ENCODE measurements around the gene SEMA3C.

SEMA3C gene

GRCh38 chr7:80818181-80818580, 100.7 kb downstream of the SEMA3C start:
- no peak for DNase-seq

DNA sequence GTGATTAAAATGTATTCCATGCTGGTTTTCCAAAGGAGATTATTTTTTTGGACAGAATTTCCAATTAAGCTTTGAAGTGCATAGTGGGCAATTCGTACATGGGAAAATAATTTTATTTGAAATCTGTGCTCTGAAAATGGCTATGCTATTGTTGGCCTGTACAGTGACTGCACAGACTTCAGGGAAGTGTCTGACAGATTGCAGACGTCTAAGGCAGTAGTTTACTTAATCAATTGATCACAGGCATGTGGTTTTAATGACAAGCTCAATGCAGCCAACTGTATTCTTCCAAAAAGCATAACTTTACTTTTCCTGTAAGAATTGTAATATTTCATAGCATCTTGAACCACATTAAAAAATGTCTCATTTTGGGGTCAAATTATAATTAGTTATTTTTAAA, 102.0 kb downstream of the SEMA3C start:
- DNase-seq, result no peak

GRCh38 chr7:80815733-80816132, 103.1 kb downstream of the SEMA3C start:
- no peak for DNase-seq

DNA sequence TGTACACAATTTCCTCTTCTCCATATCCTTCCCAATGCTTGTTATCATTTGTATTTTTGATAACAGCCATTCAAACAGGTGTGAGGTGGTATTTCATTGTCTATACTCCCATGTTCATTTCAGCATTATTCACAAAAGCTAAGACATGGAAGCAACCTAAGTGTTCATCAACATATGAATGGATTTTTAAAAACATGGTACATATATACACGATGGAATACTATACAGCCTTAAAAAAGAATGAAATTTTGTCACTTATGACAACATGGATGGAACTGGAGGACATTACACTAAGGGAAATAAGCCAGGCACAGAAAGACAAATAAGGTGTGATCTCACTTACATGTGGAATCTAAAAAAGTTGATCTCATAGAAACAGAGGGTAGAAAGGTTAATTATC, 109.3 kb downstream of the SEMA3C start:
- DNase-seq, result no peak

GRCh38 chr7:80807166-80807900, 111.5 kb downstream of the SEMA3C start:
- DNase-seq, result no peak

DNA sequence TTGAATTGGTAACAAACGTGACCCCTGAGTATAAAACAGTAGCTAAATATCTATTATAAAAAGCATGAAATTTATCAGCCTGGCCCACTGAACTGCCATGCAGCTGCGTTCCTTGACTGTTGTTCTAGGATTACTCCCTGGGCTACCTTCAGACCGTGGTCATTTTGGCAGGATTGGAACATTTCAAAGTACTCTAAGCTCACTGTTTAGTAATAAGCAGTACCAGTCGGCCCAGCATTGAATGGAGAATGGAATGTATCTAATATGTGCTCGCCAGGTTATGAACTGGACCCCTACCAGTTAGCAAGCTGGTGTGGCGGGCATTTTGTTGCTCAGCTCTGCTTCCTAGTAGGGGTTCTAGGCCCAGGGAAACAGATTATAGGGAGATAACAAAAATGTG, 112.2 kb downstream of the SEMA3C start:
- DNase-seq, result no peak

DNA sequence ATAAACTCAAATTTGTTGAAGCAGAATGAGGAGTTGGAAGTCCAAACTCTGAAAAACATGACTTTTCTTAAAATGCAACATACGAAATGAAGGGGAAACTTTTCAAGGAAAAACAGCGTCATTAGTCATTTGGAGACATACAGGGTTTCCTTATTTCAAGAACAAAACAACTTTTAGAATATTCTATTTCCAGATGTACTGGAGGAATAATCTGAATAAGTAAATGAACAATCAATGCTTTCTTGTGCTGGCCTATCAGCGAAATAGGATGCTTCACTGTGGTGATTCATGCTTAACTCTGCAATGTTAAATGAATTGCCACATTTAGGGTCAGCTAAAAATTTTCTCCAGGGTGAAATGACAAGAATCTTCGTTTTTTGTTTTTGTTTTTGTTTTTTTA, 114.3 kb downstream of the SEMA3C start:
- no peak for DNase-seq

DNA sequence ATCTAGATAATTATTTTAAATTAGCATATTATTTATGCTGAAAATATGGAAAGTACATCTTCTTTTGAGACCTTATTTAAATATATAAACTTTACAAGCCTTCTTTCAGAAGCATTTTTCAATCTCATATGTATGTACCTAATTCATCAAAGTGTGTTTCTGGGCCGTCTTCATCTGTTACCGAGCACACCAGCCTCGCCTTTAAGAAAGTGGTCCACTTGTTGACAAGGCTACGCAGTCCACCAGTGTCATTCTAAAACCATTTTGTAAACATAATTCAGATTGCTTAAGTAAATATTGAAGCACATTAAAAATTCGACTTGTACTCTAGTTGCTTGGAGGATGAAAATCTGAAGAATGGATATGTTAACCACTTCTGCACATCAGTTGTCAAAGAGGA, 116.3 kb downstream of the SEMA3C start:
- DNase-seq, result no peak

DNA sequence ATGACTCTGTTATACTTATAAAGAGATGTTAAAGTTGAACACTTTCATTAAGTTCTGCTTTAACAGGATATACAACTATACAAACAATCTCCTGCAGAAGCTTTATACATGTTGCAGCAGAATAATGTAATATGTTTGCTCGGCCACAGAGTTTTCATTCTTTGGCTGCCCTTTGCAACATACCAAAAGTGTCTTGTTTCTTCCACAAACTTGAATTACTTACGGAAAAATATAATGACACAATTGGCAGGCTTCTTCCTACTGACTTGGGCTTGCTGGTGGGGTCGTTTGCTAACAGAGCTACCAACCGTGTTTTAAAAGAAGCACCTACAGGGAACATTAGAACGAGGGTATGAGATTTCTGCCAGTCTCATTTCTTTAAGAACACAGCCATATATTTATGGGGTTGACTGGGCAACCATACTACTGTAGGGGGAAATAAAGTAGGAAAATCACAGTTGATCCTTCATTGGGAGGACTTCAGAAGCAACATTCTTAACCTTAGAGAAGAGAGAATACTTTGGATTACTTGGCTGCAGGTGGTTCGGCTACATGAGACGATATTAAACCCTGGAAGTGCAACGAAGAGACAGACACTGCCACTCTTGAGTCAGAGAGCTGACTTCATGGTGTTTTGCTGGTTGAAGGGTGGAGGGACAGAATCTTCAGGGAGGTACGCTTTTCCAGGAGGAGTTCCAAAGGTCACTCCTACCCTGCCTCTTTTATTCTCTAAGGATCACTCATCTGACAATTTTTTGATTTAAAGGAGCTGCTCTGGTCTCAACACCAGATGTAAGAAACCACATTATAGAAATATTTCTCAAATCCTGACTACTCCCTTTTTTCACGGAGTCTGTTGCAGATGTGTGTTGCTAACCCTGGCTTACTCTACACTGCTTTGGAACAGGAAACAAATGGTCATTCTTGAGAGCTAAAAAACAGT, 123.9 kb downstream of the SEMA3C start:
- DNase-seq, result no peak

GRCh38 chr7:80791509-80791929, 127.3 kb downstream of the SEMA3C start:
- no peak for DNase-seq

DNA sequence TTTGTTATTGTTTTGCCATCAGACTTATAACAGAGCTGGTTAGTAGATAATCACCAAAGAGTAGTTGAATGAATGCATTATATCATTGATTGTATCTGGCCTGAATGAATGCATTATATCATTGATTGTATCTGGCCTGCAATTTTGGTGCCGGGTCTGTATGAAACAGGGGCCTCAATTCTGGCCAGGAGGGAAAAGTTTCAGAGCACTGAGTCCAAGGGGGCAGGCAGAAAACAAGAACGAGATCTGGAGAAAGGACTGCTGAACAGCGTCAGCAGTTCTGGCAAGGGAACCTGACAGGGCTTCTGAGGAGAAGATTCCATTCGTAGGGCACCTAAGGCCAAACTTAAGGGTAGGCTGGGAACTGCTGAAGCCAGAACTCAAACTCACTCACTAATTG, 128.0 kb downstream of the SEMA3C start:
- no peak for DNase-seq

DNA sequence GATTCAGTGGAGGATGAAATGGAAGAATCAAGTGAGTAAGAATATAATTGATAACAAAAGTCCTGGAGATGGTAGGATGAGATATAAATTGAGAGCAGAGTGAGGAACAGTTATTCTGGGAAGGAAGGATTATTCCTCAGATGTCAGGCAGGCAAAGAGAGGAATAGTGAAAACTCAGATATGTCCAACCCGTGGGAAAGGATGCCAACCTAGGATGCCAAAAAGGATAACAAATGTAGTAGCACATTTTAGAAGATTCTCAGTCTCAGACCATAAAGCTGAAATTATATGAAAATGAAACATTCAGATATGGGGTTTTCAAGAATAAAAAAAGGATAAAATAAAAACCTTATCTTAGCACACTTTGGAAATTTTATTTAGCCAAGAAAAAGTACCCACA, 131.1 kb downstream of the SEMA3C start:
- no peak for DNase-seq

GRCh38 chr7:80785961-80786536, 132.8 kb downstream of the SEMA3C start:
- DNase-seq, result no peak

DNA sequence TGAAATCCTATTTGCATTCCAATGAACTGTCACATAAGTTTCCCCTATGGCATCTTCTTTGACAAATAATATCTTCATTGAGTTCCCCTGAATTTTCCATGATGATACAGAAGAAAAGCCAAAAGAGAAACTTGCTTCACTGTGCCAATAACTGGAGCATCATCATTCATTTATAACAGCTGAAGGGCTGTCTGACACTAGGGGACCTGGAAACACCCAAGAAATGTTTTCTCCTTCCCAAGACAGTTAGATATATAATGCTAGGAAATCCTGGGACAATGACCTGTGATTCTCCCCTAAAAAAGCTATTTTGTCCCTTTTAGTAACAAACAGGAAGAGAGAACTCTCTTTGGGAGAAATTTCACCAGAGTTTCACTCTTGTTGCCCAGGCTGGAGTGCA, 133.6 kb downstream of the SEMA3C start:
- DNase-seq, result no peak

DNA sequence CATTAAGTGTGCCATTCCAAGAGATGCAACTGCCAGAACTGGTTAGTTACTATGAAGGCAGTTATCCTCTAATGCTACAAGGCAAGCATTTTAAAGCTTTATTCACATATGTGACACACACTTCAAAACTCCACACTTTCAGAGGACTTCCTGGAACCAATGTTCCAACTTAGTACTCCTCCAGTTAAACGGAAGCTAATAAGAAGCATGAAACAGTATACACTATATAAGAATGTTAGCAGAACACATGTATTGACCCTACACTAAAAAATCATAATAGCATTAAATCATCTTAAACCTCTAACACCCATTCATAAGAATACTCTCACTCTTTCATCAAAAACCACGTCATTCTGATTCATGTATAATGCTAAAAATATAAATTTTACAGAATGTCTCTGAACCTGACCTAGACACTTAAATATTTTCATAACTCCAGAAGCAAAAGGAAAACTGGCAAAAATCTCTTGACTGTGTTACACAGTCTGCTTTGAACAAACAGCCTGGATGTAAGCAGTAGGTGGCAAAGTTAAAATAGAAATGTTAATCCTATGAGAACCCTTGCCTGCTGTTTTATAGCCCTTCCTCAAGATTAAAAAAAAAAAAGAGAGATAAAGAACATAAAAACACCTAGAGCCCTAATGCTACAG, 135.0 kb downstream of the SEMA3C start:
- DNase-seq, result no peak

DNA sequence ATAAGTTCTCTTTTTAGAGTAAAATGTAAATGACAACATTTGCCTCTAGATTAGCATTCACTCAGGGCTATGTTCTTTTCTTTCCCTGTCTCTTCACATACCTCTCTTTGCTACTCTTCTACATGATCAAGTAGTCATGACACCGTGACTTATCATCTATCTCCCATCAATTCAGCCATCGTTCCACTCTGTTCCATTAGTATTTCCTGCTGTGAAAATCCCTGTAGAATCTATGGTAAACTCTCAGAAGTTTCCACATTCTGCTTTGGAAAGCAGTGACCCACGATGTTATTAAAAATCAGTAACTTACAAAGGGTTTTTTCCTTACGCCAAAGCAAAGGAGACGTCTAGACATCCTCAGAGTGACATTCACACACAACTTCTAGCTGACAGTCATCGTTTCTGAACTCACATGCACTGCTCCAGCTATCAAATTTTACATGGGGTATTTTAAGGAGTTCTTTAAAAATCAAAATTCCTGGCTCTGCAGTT, 135.6 kb downstream of the SEMA3C start:
- DNase-seq, result no peak

DNA sequence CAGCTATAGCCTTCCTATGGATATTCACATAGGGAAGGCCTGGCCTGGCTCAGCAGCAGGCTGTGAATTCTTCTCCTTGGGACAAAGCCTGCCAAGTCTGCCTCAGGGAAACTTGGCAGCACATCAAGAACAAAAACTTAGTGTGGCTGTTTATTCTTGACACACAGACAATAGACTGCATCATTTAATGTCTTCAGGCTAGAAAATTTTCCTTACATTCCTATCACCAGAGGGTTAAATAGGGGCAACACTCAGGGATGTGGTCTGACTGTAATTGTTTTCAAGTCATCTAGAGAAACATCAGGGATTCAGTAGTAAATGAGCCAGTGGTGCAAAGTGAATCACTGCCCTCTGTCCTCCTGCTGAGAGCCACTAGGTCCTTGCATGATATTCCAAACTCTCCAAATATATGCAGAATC, 137.3 kb downstream of the SEMA3C start:
- no peak for DNase-seq

DNA sequence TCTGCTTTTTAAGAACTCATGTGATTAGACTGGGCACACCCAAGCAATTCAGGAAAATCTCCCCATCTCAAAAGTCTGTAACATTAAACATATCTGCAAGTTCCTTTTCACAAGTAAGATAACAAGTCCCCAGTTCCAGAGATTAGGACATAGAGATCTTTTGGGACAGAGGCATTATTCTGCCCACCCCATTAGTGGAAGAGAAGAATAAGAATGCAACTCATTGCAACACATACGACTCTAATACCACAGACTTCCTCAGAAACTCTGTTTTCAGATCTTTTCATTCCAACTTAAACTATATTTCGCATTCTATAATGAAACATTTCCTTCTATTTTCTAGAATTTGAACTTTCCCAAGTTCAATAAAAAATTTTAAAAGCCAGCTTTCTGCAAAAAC, 137.7 kb downstream of the SEMA3C start:
- no peak for DNase-seq

GRCh38 chr7:80779456-80779855, 139.4 kb downstream of the SEMA3C start:
- DNase-seq, result no peak

DNA sequence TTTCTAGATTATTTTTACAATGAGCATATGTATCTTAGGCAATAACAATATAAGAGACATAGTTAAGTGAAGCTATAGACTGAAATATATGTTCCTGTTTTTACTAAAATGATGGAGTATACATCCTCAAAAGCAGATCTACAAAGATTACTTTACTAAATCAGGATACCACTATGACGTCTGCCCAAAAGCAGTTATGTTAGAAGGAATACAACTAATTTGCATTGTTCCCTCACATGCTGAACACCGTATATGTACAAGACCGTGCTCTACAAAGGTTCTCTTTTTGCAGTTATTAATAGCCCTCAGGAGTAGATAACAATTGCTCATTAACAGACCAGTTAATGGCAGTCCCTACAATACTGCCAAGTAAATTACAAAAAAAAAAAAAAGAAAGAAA, 143.0 kb downstream of the SEMA3C start:
- DNase-seq, result no peak

GRCh38 chr7:80775482-80775881, 143.4 kb downstream of the SEMA3C start:
- no peak for DNase-seq

GRCh38 chr7:80774843-80775242, 144.0 kb downstream of the SEMA3C start:
- DNase-seq, result no peak

Data from NCI-H510A treated with DMSO at 0.1 percent for 48 hours (cell line).